Chondrocyte (in vitro differentiated cells): ENCODE data around the gene ARHGAP42. TPM values are rescaled to one million over a fixed set of nuclear protein-coding genes. Genes with fewer than 3 reads are reported as not detected.
A peak's percentile ranks its signal among the peaks of the same experiment; 100 is the strongest.

Experiments used
- DNase-seq: peaks from one replicate; pipeline ENCODE4 v3.0.0; 2021; ENCODE audit warnings: mixed read lengths, low spot score
- H3K27ac Mint-ChIP-seq: one replicate; pipeline ENCODE4 v1.8.0; 2021; ENCODE audit warnings: mild to moderate bottlenecking, moderate library complexity, mixed read lengths; ENCODE audit not compliant: unreplicated experiment
- H3K27me3 Mint-ChIP-seq: 2 replicates; pipeline ENCODE4 v1.8.0; 2021; ENCODE audit warnings: low read depth, mixed read lengths
- H3K36me3 Mint-ChIP-seq: 2 replicates; pipeline ENCODE4 v1.8.0; 2021; ENCODE audit warnings: low read depth, mixed read lengths
- H3K4me1 Mint-ChIP-seq: 2 replicates; pipeline ENCODE4 v1.8.0; 2021; ENCODE audit warnings: low read depth, mild to moderate bottlenecking, mixed read lengths
- H3K4me3 Mint-ChIP-seq: one replicate; pipeline ENCODE4 v1.8.0; 2021; ENCODE audit warnings: mild to moderate bottlenecking, moderate library complexity, mixed read lengths; ENCODE audit not compliant: unreplicated experiment
- H3K9me3 Mint-ChIP-seq: 2 replicates; pipeline ENCODE4 v1.8.0; 2021; ENCODE audit warnings: low read depth, mixed read lengths
- total RNA-seq: library from RNA; stranded (reverse); gene quantifications from 3 replicates; pipeline ENCODE4 v1.2.1, GENCODE V29; 2021
- TF ChIP-seq, protein P1 (sequence below): fragments of 200-600 bp; sonication (generic); IDR thresholded peaks from 2 replicates; pipeline ENCODE4 v1.5.0; 2021; ENCODE audit warnings: antibody characterized with exemption, mild to moderate bottlenecking, moderate library complexity

The ARHGAP42 gene
- total RNA-seq, 1 donor from 2014 or later, result 16.1 TPM

DNA sequence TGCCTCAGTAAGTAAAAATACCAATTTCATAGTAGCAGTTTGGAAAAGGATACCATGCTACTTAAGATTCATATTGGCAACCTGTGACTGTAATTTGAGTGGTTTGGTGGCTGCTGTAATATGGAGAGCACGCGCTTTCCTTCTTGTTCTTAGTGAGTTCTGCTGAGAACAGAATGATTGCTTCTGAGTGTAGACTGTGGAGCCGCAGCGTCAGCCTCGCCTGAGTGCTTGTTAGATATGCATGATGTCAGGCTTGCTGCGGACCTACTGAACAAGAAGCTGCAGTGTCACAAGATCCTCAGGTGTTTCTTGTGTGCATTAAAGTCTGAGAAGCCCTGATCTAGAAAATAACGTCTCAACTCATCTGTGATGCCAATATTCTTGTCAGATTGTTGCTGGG, 143.2 kb downstream of the ARHGAP42 start:
- H3K27ac Mint-ChIP-seq, result no peak overlapping the region
- no peaks in the 10 kb centered on the region for H3K9me3 Mint-ChIP-seq
- H3K27me3 Mint-ChIP-seq, result no peaks in the 10 kb centered on the region
- no peak overlapping the region for H3K4me3 Mint-ChIP-seq
- TF ChIP-seq, protein P1, sequence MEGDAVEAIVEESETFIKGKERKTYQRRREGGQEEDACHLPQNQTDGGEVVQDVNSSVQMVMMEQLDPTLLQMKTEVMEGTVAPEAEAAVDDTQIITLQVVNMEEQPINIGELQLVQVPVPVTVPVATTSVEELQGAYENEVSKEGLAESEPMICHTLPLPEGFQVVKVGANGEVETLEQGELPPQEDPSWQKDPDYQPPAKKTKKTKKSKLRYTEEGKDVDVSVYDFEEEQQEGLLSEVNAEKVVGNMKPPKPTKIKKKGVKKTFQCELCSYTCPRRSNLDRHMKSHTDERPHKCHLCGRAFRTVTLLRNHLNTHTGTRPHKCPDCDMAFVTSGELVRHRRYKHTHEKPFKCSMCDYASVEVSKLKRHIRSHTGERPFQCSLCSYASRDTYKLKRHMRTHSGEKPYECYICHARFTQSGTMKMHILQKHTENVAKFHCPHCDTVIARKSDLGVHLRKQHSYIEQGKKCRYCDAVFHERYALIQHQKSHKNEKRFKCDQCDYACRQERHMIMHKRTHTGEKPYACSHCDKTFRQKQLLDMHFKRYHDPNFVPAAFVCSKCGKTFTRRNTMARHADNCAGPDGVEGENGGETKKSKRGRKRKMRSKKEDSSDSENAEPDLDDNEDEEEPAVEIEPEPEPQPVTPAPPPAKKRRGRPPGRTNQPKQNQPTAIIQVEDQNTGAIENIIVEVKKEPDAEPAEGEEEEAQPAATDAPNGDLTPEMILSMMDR, result no peak
- H3K36me3 Mint-ChIP-seq, result no peaks in the 10 kb centered on the region
- peaks cover 41% of the 10 kb centered on the region for H3K4me1 Mint-ChIP-seq
- no peak for DNase-seq

DNA sequence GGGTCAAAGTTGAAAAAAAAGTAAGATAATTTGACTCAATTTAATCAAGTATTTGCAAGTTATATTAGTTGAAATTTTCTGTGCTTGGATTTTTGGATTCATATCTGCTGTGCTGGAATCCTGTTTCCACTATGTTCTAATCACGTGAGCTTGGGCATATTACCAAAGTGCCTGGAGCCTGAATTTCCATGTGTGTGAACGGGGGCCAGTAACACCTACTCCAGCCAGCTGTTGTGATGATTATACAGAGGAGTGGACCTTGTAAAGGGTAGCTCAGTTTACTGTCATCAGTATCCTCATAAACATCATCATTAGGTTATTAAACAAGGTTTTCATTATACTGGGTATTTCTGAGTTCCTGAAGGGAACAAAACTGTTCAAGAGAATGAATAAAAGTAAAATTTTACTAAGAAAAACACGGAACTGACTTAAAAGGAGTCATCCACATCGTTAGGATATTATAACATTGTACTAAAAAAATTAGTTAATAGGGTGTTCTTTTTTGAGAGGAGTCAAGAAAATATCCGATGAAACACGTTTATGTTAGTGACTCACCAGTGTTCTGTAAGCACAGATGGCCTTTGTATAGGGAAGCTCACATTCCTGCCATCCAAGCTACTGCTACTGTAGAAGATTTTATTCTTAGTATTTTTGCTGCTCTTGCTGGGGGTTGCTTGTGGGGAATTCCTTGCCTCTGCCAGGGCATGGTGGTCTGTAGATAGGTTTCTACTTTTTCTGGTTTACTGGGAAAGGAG, 144.1 kb downstream of the ARHGAP42 start:
- peak overlapping the region; percentile 81 for H3K27ac Mint-ChIP-seq
- no peak overlapping the region for H3K4me3 Mint-ChIP-seq
- H3K4me1 Mint-ChIP-seq, result peaks cover 41% of the 10 kb centered on the region

GRCh38 chr11:100831929-100832494, 144.9 kb downstream of the ARHGAP42 start:
- Mint-ChIP-seq H3K9me3 (no peaks in the 10 kb centered on the region), H3K27me3 (no peaks in the 10 kb centered on the region), H3K27ac (peak overlapping the region; percentile 81), H3K4me3 (no peak overlapping the region), H3K36me3 (no peaks in the 10 kb centered on the region), H3K4me1 (peaks cover 41% of the 10 kb centered on the region)
- TF ChIP-seq, protein P1, result no peak
- DNase-seq, result no peak

More for the DNA sequence above, 144.1 kb downstream of the ARHGAP42 start:
- no peaks in the 10 kb centered on the region for H3K27me3 Mint-ChIP-seq
- H3K9me3 Mint-ChIP-seq, result no peaks in the 10 kb centered on the region
- DNase-seq, result no peak
- TF ChIP-seq, protein P1, result no peak
- H3K36me3 Mint-ChIP-seq, result no peaks in the 10 kb centered on the region

- DNase-seq, result no peak
- Mint-ChIP-seq H3K4me3 (no peak overlapping the region), H3K9me3 (no peaks in the 10 kb centered on the region), H3K27me3 (no peaks in the 10 kb centered on the region), H3K36me3 (no peaks in the 10 kb centered on the region), H3K27ac (no peak overlapping the region), H3K4me1 (peaks cover 38% of the 10 kb centered on the region)
- TF ChIP-seq, protein P1, result no peak
Measured at GRCh38 chr11:100832829-100833228, 145.7 kb downstream of the ARHGAP42 start.

GRCh38 chr11:100833276-100833675, 146.2 kb downstream of the ARHGAP42 start:
- no peak overlapping the region for H3K27ac Mint-ChIP-seq
- H3K4me1 Mint-ChIP-seq, result peaks cover 33% of the 10 kb centered on the region
- DNase-seq, result no peak
- no peak overlapping the region for H3K4me3 Mint-ChIP-seq
- TF ChIP-seq, protein P1, result no peak
- no peaks in the 10 kb centered on the region for H3K9me3 Mint-ChIP-seq
- no peaks in the 10 kb centered on the region for H3K27me3 Mint-ChIP-seq
- H3K36me3 Mint-ChIP-seq, result no peaks in the 10 kb centered on the region
